Naive B cell (primary cell): ENCODE results near the gene RBM23. TPM values are rescaled to one million over a fixed set of nuclear protein-coding genes. Genes with fewer than 3 reads are reported as not detected.
"Not testable (repeated sequence)": the region's sequence is repeated elsewhere in the genome, so short reads cannot be mapped to it uniquely, and the experiment has no call there.

Experiments used
- ATAC-seq, 2 donors: fragments of 150-1000 bp; cut with Tn5 transposase; 2 replicates each; pipeline ENCODE4 v1.10.0; 2021; ENCODE audit warnings: low read depth in 2 of 2, mild to moderate bottlenecking in 2 of 2, moderate library complexity in 2 of 2
- DNase-seq: peaks from one replicate; pipeline ENCODE4 v3.0.0; 2022
- H3K27ac Mint-ChIP-seq, 6 donors: one replicate each; pipeline ENCODE4 v1.8.0; 2020 to 2022; ENCODE audit warnings: mild to moderate bottlenecking in 6 of 6, mixed read lengths in 6 of 6, moderate library complexity in 5 of 6, inconsistent platforms in 2 of 6
- H3K27me3 Mint-ChIP-seq, 3 donors: one replicate each; pipeline ENCODE4 v1.8.0; 2021 to 2022; ENCODE audit warnings: mixed read lengths in 3 of 3, mild to moderate bottlenecking in 1 of 3
- H3K36me3 Mint-ChIP-seq, 2 donors: one replicate each; pipeline ENCODE4 v1.8.0; 2020 to 2022; ENCODE audit warnings: mixed read lengths in 2 of 2, inconsistent platforms in 1 of 2, mild to moderate bottlenecking in 1 of 2
- H3K4me1 Mint-ChIP-seq, 3 donors: one replicate each; pipeline ENCODE4 v1.8.0; 2020 to 2022; ENCODE audit warnings: mixed read lengths in 3 of 3, inconsistent platforms in 1 of 3, mild to moderate bottlenecking in 1 of 3, moderate library complexity in 1 of 3
- H3K4me3 Mint-ChIP-seq, 8 donors: one replicate each; pipeline ENCODE4 v1.8.0; 2020 to 2022; ENCODE audit warnings: mild to moderate bottlenecking in 8 of 8, mixed read lengths in 8 of 8, moderate library complexity in 8 of 8, inconsistent platforms in 2 of 8
- H3K9me3 Mint-ChIP-seq, 7 donors: one replicate each; pipeline ENCODE4 v1.8.0; 2020 to 2022; ENCODE audit warnings: mixed read lengths in 7 of 7, mild to moderate bottlenecking in 5 of 7, inconsistent platforms in 2 of 7, moderate library complexity in 1 of 7
- polyA plus RNA-seq, 6 donors: library from polyadenylated mRNA; unstranded; fragments of 300-500 nt; fragmentation: Illumina TruSeq; gene quantifications; one replicate each; pipeline ENCODE4 v1.2.3, GENCODE V29; 2021; ENCODE audit warnings: low read depth in 6 of 6

The RBM23 gene
- 100 to 1,000 TPM in 1 of 6 donors, 10 to 100 TPM in 5; 67.8 to 123 (median 68.8) TPM for polyA plus RNA-seq

DNA sequence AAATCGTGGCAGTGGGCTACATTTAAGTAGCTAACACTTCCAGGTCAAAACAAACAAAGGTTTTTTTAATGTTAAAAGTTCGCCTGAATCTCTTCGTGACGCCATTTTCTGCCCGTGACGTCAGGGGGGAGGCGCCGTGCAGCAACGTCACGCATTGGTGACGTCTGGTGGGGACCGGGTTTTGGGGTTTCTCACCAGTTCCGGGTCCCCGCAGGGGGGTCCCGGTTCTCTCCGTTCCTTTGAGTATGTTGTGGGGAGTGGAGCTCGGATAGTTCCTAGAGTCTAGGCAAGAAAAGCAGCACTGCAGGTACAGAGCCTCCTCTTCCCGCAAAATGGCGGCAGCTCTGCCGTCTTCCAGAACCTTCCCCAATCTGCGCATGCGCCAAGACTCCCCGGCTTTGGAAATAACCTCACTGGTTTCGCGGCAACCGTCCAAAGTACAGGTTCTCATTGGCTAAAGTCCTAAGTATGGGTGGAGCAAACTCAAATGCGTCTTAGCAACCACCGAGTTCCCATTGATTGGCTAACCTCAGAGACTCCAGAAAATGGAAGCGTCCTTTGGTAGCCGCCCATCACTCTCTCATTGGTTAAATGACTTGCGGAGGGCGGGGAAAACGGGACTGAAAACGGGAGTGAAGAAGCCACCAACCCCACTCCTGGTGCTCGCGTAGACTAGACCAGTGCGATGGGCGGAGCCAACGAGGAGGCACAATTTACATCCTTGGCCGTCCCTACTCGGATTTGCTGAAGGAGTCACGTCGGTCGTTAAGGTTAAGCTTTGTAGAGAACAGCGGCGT, at the start of gene RBM23:
Gene RBM23, minus strand, starts transcription at position 346 of the 797 bp plus-strand sequence.
- Mint-ChIP-seq H3K4me3 (peak within 1 kb of the TSS; percentile 95 to 100 (median 98)), H3K36me3 (peaks cover 9 to 27% of the 10 kb centered on the region in 2 donors), H3K4me1 (peaks cover 15 to 62% (median 34%) of the 10 kb centered on the region in 3 donors), H3K27me3 (no peaks in the 10 kb centered on the region), H3K27ac (peak within 1 kb of the TSS; percentile 100), H3K9me3 (no peaks in the 10 kb centered on the region)
- DNase-seq (peak; percentile 99), ATAC-seq (peak; percentile 87 to 89)

DNA sequence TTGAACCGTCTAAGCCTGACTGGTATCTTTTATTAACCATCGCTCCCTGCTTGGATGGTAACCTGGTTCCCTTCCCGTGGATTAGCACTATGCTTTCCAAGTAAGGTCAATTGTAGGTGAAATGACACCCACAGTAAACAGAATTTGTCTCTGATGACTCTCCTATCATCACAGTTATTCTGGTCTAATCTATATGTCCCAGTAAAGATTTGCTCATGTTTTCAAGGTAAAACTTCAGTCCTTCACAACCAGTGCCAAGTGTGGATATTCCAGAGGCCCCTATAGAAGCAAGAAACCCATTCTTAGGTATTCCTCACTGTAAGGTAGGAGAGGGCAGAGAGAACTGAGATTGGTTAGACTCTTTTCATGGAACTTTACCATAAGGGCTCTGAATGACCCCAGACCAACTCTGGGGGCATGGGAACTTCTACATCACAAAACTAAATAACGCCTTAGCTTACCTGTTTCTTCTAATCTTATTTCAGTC, 47.9 kb upstream of the RBM23 start:
- no peaks in the 10 kb centered on the region for H3K27me3 Mint-ChIP-seq

DNA sequence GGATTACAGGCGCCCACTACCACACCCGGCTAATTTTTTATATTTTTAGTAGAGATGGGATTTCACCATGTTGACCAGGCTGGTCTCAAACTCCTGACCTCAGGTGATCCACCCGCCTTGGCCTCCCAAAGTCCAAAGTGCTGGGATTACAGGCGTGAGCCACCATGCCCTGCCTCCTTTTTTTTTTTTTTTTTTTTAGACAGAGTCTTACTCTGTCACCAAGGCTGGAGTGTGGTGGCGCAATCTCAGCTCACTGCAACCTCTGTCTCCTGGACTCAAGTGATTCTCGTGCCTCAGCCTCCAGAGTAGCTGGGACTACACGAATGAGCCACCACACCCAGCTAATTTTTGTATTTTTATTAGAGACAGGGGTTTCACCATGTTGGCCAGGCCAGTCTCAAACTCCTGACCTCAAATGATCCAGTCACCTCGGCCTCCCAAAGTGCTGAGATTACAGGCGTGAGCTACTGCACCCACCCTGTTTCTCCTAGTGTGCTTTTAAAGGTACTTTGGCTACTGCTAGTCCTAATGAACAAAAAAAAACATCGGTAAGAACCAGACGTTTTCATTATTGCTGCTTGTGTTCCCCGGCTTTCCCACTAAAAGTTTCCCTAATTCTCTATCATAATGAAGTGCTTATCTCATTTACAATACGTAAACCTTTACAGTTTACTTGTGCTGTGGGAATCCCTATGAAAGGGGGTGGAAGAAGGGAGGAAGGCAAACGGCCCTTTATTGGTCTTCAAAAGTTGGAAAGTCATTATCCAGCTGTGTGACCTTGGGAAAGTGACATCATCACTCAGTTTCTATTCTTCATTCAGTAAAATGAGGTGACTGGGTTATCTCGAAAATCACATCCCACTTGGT, 47.2 kb upstream of the RBM23 start:
- H3K4me1 Mint-ChIP-seq, H3K27ac Mint-ChIP-seq, H3K9me3 Mint-ChIP-seq, H3K36me3 Mint-ChIP-seq, ATAC-seq, H3K27me3 Mint-ChIP-seq, H3K4me3 Mint-ChIP-seq, DNase-seq: not testable (repeated sequence)

More for the DNA sequence above, 47.9 kb upstream of the RBM23 start:
- Mint-ChIP-seq H3K4me3 (no peak overlapping the region), H3K27ac (no peak overlapping the region), H3K9me3 (no peaks in the 10 kb centered on the region), H3K36me3 (no peaks in the 10 kb centered on the region), H3K4me1 (no peaks in the 10 kb centered on the region)
- no peak for ATAC-seq
- DNase-seq = no peak

DNA sequence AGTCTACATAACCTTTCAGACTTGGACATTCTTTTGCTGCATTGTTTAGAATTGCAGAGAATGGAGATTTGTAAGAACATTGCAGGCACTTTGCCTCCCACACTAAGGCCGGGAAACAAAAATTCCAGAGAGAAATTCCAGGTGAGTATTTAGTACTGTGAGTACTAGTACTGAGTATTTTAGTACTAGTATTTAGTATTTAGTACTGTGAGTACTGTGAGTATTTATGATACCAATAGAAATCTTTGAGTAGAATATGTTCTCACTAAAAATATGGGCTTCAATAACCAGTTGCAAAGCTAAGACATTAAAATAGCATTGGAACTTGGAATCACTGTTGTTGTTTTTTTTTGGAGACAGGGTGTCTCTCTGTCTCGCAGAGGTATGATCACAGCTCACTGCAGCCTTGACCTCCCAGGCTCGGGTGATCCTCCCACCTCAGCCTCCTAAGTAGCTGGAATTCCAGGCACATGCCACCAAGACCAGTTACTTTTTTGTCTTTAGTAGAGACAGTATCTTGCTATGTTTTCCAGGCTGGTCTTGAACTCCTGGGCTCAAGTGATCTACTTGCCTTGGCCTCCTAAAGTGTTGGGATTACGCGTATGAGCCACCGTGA, 43.2 kb upstream of the RBM23 start:
- peaks cover 0 to 5% (median 0%) of the 10 kb centered on the region in 3 donors for H3K4me1 Mint-ChIP-seq
- ATAC-seq = no peak
- no peaks in the 10 kb centered on the region for H3K9me3 Mint-ChIP-seq
- DNase-seq = no peak
- H3K36me3 Mint-ChIP-seq = no peaks in the 10 kb centered on the region
- H3K4me3 Mint-ChIP-seq = no peak overlapping the region
- no peak overlapping the region for H3K27ac Mint-ChIP-seq
- H3K27me3 Mint-ChIP-seq = no peaks in the 10 kb centered on the region

DNA sequence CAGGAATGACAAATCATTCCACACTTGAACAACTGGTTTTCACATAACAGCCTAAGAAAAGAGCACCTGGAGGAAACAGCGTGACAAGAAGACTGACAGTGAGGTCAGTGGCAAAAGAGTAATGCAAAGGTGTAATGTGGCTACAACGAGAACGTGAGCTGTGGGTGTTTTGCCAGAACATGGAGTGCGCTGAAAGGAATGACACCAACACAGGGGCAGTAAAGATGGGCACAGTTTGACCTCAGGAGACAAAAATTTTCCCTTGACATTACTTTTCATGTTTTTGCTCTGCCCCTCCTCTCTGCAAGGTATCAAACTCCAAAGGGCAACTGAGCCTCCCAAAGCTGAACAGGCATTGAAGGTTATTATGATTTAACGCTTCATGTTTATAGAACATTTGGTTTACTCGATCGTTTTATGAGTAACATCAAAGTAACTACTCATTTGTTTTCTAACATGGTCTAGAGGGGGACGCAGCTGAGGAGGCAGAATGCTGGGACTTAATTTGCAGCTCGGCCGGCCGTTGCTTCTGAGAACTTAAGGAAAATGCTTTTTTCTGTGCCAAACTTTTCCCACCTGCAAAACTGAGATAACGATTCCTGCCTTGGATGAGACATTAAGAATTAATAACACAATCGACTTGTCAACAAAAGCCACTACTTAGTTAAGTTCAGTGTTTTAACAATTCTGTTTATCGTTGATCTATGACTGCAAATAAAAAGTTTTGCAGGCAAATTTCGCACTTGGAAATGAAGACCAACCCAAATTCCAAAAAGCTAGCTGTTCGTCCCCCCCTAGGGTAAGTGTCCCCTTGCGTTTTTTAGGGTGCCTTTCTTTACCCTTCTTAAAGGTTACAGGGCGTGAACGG, 37.0 kb upstream of the RBM23 start:
- H3K36me3 Mint-ChIP-seq = peaks cover 0 to 4% of the 10 kb centered on the region in 2 donors
- no peaks in the 10 kb centered on the region for H3K27me3 Mint-ChIP-seq
- H3K4me1 Mint-ChIP-seq = peaks cover 12 to 19% (median 15%) of the 10 kb centered on the region in 3 donors
- peak overlapping the region; percentile 90 to 96 (median 93) for H3K4me3 Mint-ChIP-seq
- ATAC-seq = no peak
- peak overlapping the region in 5 of 6 donors; percentile 34 to 93 (median 77) for H3K27ac Mint-ChIP-seq
- no peak for DNase-seq
- no peaks in the 10 kb centered on the region for H3K9me3 Mint-ChIP-seq

DNA sequence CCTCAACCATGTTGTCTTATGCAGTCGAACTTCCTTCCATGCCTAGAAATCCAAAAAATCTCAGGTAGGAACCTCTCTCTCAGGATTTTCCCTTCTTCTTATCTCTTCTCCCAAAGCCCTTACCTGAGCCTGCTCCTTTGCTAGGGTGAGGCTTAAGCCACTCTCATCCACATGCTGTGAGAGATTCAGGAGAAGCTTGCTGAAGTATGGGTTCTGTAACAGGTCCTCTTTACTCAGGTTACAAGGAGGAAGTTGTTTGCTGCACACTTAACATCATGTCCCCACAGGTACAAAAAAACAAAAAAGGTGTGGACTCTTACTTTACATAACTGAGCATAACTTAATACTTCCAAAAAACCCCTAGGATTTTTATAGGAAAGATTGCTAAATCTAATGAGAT, 33.5 kb upstream of the RBM23 start:
- Mint-ChIP-seq H3K27me3 (no peaks in the 10 kb centered on the region), H3K36me3 (peaks cover 5 to 8% of the 10 kb centered on the region in 2 donors), H3K4me1 (peaks cover 12 to 17% (median 15%) of the 10 kb centered on the region in 3 donors), H3K4me3 (peak overlapping the region in 1 of 8 donors; percentile 73), H3K27ac (peak overlapping the region in 1 of 6 donors; percentile 47), H3K9me3 (no peaks in the 10 kb centered on the region)
- DNase-seq (no peak), ATAC-seq (no peak)

DNA sequence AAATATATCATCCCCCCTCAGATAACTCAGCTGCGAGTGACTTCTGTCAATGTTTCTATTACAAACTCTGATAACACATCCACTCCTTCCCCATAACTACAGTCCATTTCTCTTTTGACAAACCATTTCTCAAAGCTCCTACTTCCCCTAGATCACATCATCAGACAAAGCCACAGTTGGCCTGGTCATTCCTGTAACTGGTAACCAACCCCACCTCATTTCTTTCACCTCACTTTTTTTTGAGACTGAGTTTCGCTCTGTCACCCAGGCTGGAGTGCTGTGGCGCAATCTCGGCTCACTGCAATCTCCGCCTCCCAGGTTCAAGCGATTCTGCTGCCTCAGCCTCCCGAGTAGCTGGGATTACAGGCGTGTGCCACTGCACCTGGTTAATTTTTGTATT, 32.8 kb upstream of the RBM23 start:
- not testable (repeated sequence) for H3K27me3 Mint-ChIP-seq, DNase-seq, ATAC-seq, H3K9me3 Mint-ChIP-seq, H3K27ac Mint-ChIP-seq, H3K4me3 Mint-ChIP-seq
- Mint-ChIP-seq H3K4me1 (peaks cover 12 to 13% (median 13%) of the 10 kb centered on the region in 3 donors), H3K36me3 (peaks cover 11 to 14% of the 10 kb centered on the region in 2 donors)

DNA sequence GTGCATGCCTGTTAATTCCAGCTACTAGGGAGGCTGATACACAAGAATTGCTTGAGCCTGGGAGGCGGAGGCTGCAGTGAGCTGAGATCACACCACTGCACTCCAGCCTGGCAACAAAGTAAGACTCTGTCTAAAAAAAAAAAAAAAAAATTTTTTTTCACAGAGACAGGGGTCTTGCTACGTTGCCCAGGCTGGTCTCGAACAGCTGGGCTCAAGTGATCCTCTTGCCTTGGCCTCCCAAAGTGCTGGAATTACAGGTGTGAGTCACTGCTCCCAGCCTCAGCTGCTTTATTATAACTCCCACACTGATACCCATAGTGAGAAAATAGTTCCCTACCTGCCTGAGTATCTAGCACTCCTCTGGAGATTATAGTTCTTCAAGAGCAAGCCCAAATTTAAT, 26.7 kb upstream of the RBM23 start:
- no peaks in the 10 kb centered on the region for H3K27me3 Mint-ChIP-seq
- no peak overlapping the region for H3K27ac Mint-ChIP-seq
- ATAC-seq = no peak
- H3K9me3 Mint-ChIP-seq = no peaks in the 10 kb centered on the region
- no peak for DNase-seq
- no peak overlapping the region for H3K4me3 Mint-ChIP-seq
- peaks cover 12 to 16% of the 10 kb centered on the region in 2 donors for H3K36me3 Mint-ChIP-seq
- no peaks in the 10 kb centered on the region for H3K4me1 Mint-ChIP-seq

DNA sequence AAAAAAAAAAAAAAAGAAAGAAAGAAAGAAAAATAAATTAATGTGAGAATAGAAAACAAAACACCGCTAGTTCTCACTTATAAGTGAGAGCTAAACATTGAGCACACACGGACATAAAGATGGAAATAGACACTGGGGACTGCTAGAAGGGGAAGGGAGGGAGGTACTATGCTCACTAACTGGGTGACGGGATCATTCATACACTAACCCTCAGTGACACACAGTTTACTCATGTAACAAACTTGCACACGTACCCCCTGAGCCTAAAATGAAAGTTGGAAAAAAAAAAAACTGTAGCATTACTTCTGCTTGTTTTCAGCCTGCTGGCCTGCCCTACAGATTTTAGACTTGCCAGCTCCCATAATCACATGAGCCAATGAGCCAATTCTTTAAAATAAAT, 20.7 kb upstream of the RBM23 start:
- Mint-ChIP-seq H3K27me3 (no peaks in the 10 kb centered on the region), H3K9me3 (no peaks in the 10 kb centered on the region), H3K4me1 (no peaks in the 10 kb centered on the region), H3K27ac (peak overlapping the region in 1 of 6 donors; percentile 35), H3K4me3 (no peak overlapping the region), H3K36me3 (no peaks in the 10 kb centered on the region)
- no peak for ATAC-seq
- no peak for DNase-seq

DNA sequence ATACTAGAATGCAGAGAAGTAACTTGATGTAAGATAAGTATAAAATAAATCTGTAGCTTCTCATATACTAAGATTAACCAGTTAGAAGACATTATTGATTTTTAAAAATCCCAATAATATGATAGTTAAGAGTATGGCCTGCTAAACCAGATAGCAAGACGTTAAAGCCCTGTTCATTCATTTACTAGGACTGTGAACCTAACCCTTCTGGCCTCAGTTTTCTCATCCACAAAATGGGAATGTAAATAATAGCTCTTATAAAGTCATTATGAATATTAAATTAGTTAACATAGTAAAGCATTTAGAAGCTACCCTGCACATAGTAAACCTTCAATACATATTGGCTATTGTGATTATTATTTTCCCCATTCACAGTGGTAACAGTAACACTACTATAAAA, 16.2 kb upstream of the RBM23 start:
- Mint-ChIP-seq H3K36me3 (no peaks in the 10 kb centered on the region), H3K27me3 (no peaks in the 10 kb centered on the region), H3K4me1 (peaks cover 0 to 13% (median 6%) of the 10 kb centered on the region in 3 donors), H3K4me3 (peak overlapping the region in 1 of 8 donors; percentile 5), H3K9me3 (no peaks in the 10 kb centered on the region), H3K27ac (no peak overlapping the region)
- DNase-seq = no peak
- ATAC-seq = no peak

DNA sequence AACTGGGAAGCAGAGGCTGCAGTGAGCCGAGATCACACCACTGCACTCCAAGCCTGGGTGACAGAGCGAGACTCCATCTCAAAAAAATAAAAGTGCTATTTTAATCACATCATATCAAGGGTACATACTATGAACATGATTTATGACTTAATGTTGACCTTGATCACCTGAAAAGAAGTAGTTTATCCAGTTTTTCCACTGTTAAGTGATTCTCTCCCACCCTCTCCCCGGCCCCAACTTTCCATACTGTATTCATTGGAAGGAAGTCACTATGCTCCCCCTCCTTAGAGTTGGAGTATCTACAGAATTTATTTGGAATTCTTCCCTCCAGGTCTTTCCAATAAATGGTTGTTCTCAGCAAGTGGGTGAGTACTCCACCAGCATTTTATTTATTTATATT, 13.2 kb upstream of the RBM23 start:
- H3K4me1 Mint-ChIP-seq = peaks cover 0 to 13% (median 8%) of the 10 kb centered on the region in 3 donors

DNA sequence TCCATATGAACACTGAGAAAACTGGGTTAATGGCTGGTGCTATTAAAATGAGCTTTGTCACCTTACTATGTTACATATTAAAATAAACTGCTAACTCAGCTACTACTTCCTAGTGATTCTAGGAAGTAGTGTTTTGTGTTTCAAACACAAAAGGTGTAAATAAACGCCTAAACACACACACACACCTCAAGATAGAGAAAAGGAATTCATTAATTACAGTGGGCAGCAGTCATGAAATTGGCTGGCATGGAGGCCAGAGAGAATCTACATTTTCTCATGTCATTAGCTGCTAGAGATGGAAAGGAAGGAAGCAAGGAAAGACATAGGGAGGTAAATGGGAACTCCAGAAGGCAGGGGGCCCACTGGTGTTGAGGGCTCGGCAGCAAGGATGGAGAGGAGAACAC, 11.0 kb upstream of the RBM23 start:
- H3K9me3 Mint-ChIP-seq = no peaks in the 10 kb centered on the region
- DNase-seq (no peak), ATAC-seq (peak in 1 of 2 donors; percentile 6)
- H3K36me3 Mint-ChIP-seq = no peaks in the 10 kb centered on the region
- peaks cover 5 to 13% (median 12%) of the 10 kb centered on the region in 3 donors for H3K4me1 Mint-ChIP-seq
- no peak overlapping the region for H3K27ac Mint-ChIP-seq
- no peaks in the 10 kb centered on the region for H3K27me3 Mint-ChIP-seq
- H3K4me3 Mint-ChIP-seq = no peak overlapping the region

More for the DNA sequence above, 13.2 kb upstream of the RBM23 start:
- no peak for ATAC-seq
- Mint-ChIP-seq H3K4me3 (peak overlapping the region in 2 of 8 donors; percentile 24 to 47), H3K36me3 (no peaks in the 10 kb centered on the region), H3K27ac (peak overlapping the region in 1 of 6 donors; percentile 10), H3K9me3 (no peaks in the 10 kb centered on the region), H3K27me3 (no peaks in the 10 kb centered on the region)
- no peak for DNase-seq
